Peyer's patch (tissue), 4 donors: Measurements from ENCODE around the gene ARL15. TPM values are rescaled to one million over a fixed set of nuclear protein-coding genes. Genes with fewer than 3 reads are reported as not detected.
A peak's percentile ranks its signal among the peaks of the same experiment; 100 is the strongest.

Experiments
- DNase-seq, 3 donors: peaks; one replicate each; pipeline ENCODE4 v3.0.0-alpha.2; 2017 to 2019
- H3K27ac ChIP-seq, 4 donors: fragments of 200-600 bp; sonication (generic); one replicate each; pipeline ENCODE4 v1.5.1; 2016 to 2019
- H3K27me3 ChIP-seq, 2 donors: fragments of 200-600 bp; sonication (generic); one replicate each; pipeline ENCODE4 v1.5.1; 2019
- H3K36me3 ChIP-seq, 3 donors: fragments of 200-600 bp; sonication (generic); one replicate each; pipeline ENCODE4 v1.5.1; 2016 to 2019
- H3K4me1 ChIP-seq, 4 donors: fragments of 200-600 bp; sonication (generic); one replicate each; pipeline ENCODE4 v1.5.1; 2016 to 2019
- H3K4me3 ChIP-seq, 4 donors: fragments of 200-600 bp; sonication (generic); 1 replicate in 3 of 4; 2 replicates in 1 of 4; pipeline ENCODE4 v1.5.1; 2016 to 2019; ENCODE audit warnings: mild to moderate bottlenecking in 1 of 4
- H3K9me3 ChIP-seq, 4 donors: fragments of 200-600 bp; sonication (generic); one replicate each; pipeline ENCODE4 v1.5.1; 2016 to 2019; ENCODE audit warnings: mild to moderate bottlenecking in 1 of 4
- CTCF ChIP-seq, 6 experiments: fragments of 450-650 bp in 4 of 6; fragments of 200-600 bp in 2 of 6; sonication (generic) in 1 of 6; IDR thresholded peaks; one replicate each; pipeline ENCODE4 v1.5.1; 2017 to 2019; ENCODE audit warnings: antibody characterized with exemption in 6 of 6, mild to moderate bottlenecking in 3 of 6, moderate library complexity in 1 of 6
- POLR2A ChIP-seq, 2 donors: fragments of 450-650 bp; IDR thresholded peaks; one replicate each; pipeline ENCODE4 v1.5.1; 2017; ENCODE audit warnings: antibody characterized with exemption in 2 of 2, mild to moderate bottlenecking in 2 of 2, moderate library complexity in 2 of 2
- total RNA-seq, 4 donors: library from RNA; depleted of rRNA; stranded (reverse); fragments of >200 nt; gene quantifications; one replicate each; pipeline ENCODE4 v1.1.0, GENCODE V29; 2016

Gene ARL15
- total RNA-seq, 4 donors from 2014 or later: 18.0 to 44.5 (median 38.7) TPM

GRCh38 chr5:54230936-54231685 lies 79.3 kb downstream of the ARL15 start:
- H3K4me1 ChIP-seq: no peaks in the 10 kb centered on the region
- H3K27me3 ChIP-seq: no peaks in the 10 kb centered on the region
- no peak overlapping the region for H3K27ac ChIP-seq
- no peak for DNase-seq
- no peaks in the 10 kb centered on the region for H3K9me3 ChIP-seq
- TF ChIP-seq CTCF (IDR thresholded peaks at IDR 0.05): no peak
- no peak for TF ChIP-seq POLR2A (IDR thresholded peaks at IDR 0.05)
- H3K4me3 ChIP-seq: no peak overlapping the region
- no peaks in the 10 kb centered on the region for H3K36me3 ChIP-seq

- H3K36me3 ChIP-seq: no peaks in the 10 kb centered on the region
- no peaks in the 10 kb centered on the region for H3K27me3 ChIP-seq
- peak; percentile 79 to 92 (median 86) for TF ChIP-seq CTCF (IDR thresholded peaks at IDR 0.05)
- TF ChIP-seq POLR2A (IDR thresholded peaks at IDR 0.05): no peak
- H3K4me1 ChIP-seq: no peaks in the 10 kb centered on the region
- no peak overlapping the region for H3K27ac ChIP-seq
- H3K9me3 ChIP-seq: no peaks in the 10 kb centered on the region
- peak; percentile 58 to 90 (median 81) for DNase-seq
- H3K4me3 ChIP-seq: no peak overlapping the region
Measured at GRCh38 chr5:54229041-54229780, 81.2 kb downstream of the ARL15 start.

- Histone ChIP-seq H3K4me1 (no peaks in the 10 kb centered on the region), H3K9me3 (no peaks in the 10 kb centered on the region), H3K36me3 (no peaks in the 10 kb centered on the region), H3K4me3 (no peak overlapping the region), H3K27ac (no peak overlapping the region), H3K27me3 (no peaks in the 10 kb centered on the region)
- no peak for TF ChIP-seq CTCF (IDR thresholded peaks at IDR 0.05)
- no peak for TF ChIP-seq POLR2A (IDR thresholded peaks at IDR 0.05)
- DNase-seq: no peak
Measured at GRCh38 chr5:54227759-54228158, 82.6 kb downstream of the ARL15 start.

GRCh38 chr5:54227109-54227508 lies 83.3 kb downstream of the ARL15 start:
- no peaks in the 10 kb centered on the region for H3K27me3 ChIP-seq
- no peaks in the 10 kb centered on the region for H3K9me3 ChIP-seq
- no peaks in the 10 kb centered on the region for H3K36me3 ChIP-seq
- TF ChIP-seq CTCF (IDR thresholded peaks at IDR 0.05) (no peak), POLR2A (IDR thresholded peaks at IDR 0.05) (no peak)
- no peak overlapping the region for H3K4me3 ChIP-seq
- H3K27ac ChIP-seq: no peak overlapping the region
- DNase-seq: no peak
- H3K4me1 ChIP-seq: no peaks in the 10 kb centered on the region

GRCh38 chr5:54226215-54226614 lies 84.2 kb downstream of the ARL15 start:
- H3K9me3 ChIP-seq: no peaks in the 10 kb centered on the region
- DNase-seq: no peak
- H3K27me3 ChIP-seq: no peaks in the 10 kb centered on the region
- TF ChIP-seq CTCF (IDR thresholded peaks at IDR 0.05): no peak
- no peak for TF ChIP-seq POLR2A (IDR thresholded peaks at IDR 0.05)
- no peaks in the 10 kb centered on the region for H3K36me3 ChIP-seq
- H3K4me3 ChIP-seq: no peak overlapping the region
- H3K27ac ChIP-seq: no peak overlapping the region
- H3K4me1 ChIP-seq: no peaks in the 10 kb centered on the region
